HepG2 (cell line): ENCODE data around the gene MYO1B. TPM values are rescaled to one million over a fixed set of nuclear protein-coding genes. Genes with fewer than 3 reads are reported as not detected.
A peak's percentile ranks its signal among the peaks of the same experiment; 100 is the strongest.

ENCODE experiments used
- ATAC-seq: fragments of 200-7000 bp; cut with Tn5 transposase; 3 replicates; pipeline ENCODE4 v1.9.1; 2020; ENCODE audit warnings: mild to moderate bottlenecking, moderate library complexity
- BruUV-seq: library from RNA; stranded (reverse); fragments of 400-500 nt; replicated peaks from 2 replicates; lab custom pipeline; 2021; lab: Mats Ljungman, UMichigan
- CTCF ChIA-PET: fragments of 300-600 bp; formaldehyde crosslinking; extraction: SDS; loops from one replicate; lab custom pipeline; 2021; ENCODE audit warnings: low total read pairs, inconsistent platforms, low intra/inter-chr PET ratio; lab: Yijun Ruan, JAX
- POLR2A ChIA-PET: fragments of 350-600 bp; sonication (Branson Sonifier 250); formaldehyde crosslinking; loops from one replicate; lab custom pipeline; 2020; ENCODE audit warnings: antibody characterized with exemption, inconsistent platforms; lab: Yijun Ruan, JAX
- DNase-seq: peaks from one replicate; pipeline ENCODE4 v3.0.0-alpha.2; 2015; ENCODE audit warnings: low spot score
- FAIRE-seq: peaks from 3 replicates; lab custom pipeline; 2011; peaks lifted over from hg19 to GRCh38; lab: Jason Lieb, UNC
- H2AFZ ChIP-seq: one replicate; pipeline ENCODE4 v1.6.1; 2011; ENCODE audit warnings: low read length, inconsistent platforms
- H3K27ac ChIP-seq: fragments of 300-600 bp; 3 replicates; pipeline ENCODE4 v1.8.0; 2011; ENCODE audit warnings: mixed run types, mild to moderate bottlenecking, mixed read lengths, low read length, inconsistent platforms; ENCODE audit not compliant: insufficient read depth; ENCODE audit errors: extremely low read length
- H3K27me3 ChIP-seq, 2 experiments: fragments of 200-600 bp in 1 of 2; 2 replicates in 1 of 2; 3 replicates in 1 of 2; pipeline versions ENCODE4 v1.6.0 to v1.8.0; 2011; ENCODE audit warnings: low read length in 2 of 2, mild to moderate bottlenecking in 2 of 2, moderate library complexity in 2 of 2, inconsistent platforms in 1 of 2; ENCODE audit not compliant: insufficient read depth in 2 of 2, control insufficient read depth in 1 of 2
- H3K36me3 ChIP-seq, 2 experiments: fragments of 200-600 bp in 1 of 2; replicated peaks in 1 of 2; 2 replicates in 1 of 2; 3 replicates in 1 of 2; pipeline versions ENCODE4 v1.5.1 to v1.8.0; 2011; ENCODE audit warnings: low read length in 2 of 2, inconsistent platforms in 1 of 2; ENCODE audit not compliant: insufficient read depth in 2 of 2, control insufficient read depth in 1 of 2
- H3K4me1 ChIP-seq: 2 replicates; pipeline ENCODE4 v1.5.1; 2012; ENCODE audit warnings: low read length, inconsistent platforms; ENCODE audit not compliant: insufficient read depth
- H3K4me2 ChIP-seq: 2 replicates; pipeline ENCODE4 v1.6.0; 2011; ENCODE audit warnings: low read depth, low read length, inconsistent platforms
- H3K4me3 ChIP-seq, 3 experiments: fragments of 200-600 bp in 1 of 3; sonication (generic), shearing (Covaris generic) in 1 of 3; replicated peaks in 1 of 3; 2 replicates each; pipeline ENCODE4 v1.5.1; 2011 to 2016; ENCODE audit warnings: low read length in 3 of 3, inconsistent platforms in 2 of 3, low read depth in 2 of 3, mild to moderate bottlenecking in 2 of 3, control low read depth in 1 of 3, mixed read lengths in 1 of 3; ENCODE audit not compliant: insufficient read depth in 1 of 3
- H3K79me2 ChIP-seq: one replicate; pipeline ENCODE4 v1.6.1; 2011; ENCODE audit warnings: low read length, inconsistent platforms; ENCODE audit not compliant: insufficient read depth
- H3K9ac ChIP-seq: 2 replicates; pipeline ENCODE4 v1.6.0; 2011; ENCODE audit warnings: mild to moderate bottlenecking, low read depth, low read length, inconsistent platforms; ENCODE audit not compliant: insufficient read depth
- H3K9me3 ChIP-seq: 2 replicates; pipeline ENCODE4 v1.5.1; 2012; ENCODE audit warnings: mild to moderate bottlenecking, low read length
- H4K20me1 ChIP-seq: 2 replicates; pipeline ENCODE4 v1.6.0; 2011; ENCODE audit warnings: inconsistent platforms, mild to moderate bottlenecking, low read length, moderate library complexity; ENCODE audit not compliant: insufficient read depth
- AKAP8 ChIP-seq: sonication (generic); formaldehyde crosslinking; IDR thresholded peaks from 2 replicates; pipeline ENCODE4 v1.5.1; 2020; ENCODE audit warnings: mild to moderate bottlenecking, missing genetic modification reagents
- CTCF ChIP-seq: sonication (generic); formaldehyde crosslinking; IDR thresholded peaks from 2 replicates; pipeline ENCODE4 v1.5.0; 2020; ENCODE audit warnings: mild to moderate bottlenecking, missing genetic modification reagents, moderate library complexity
- FOXA1 ChIP-seq, 2 experiments: fragments of 450-650 bp in 1 of 2; sonication (generic) in 1 of 2; formaldehyde crosslinking in 1 of 2; IDR thresholded peaks; 2 replicates each; pipeline versions ENCODE4 v1.4.0 to v1.6.1; 2016 to 2020; ENCODE audit warnings: missing genetic modification reagents in 1 of 2
- FOXA3 ChIP-seq: IDR thresholded peaks from 2 replicates; pipeline ENCODE4 v1.6.1; 2016; ENCODE audit warnings: missing genetic modification reagents, missing compliant biosample characterization
- RAD21 ChIP-seq: fragments of 450-650 bp; formaldehyde crosslinking; IDR thresholded peaks from 2 replicates; pipeline ENCODE4 v1.5.0; 2020; ENCODE audit warnings: mild to moderate bottlenecking
- SMC3 ChIP-seq: IDR thresholded peaks from 2 replicates; pipeline ENCODE4 v1.6.1; 2011; ENCODE audit warnings: low read length, improper control_type of control experiment
- STAG1 ChIP-seq: sonication (generic); formaldehyde crosslinking; IDR thresholded peaks from 2 replicates; pipeline ENCODE4 v1.4.0; 2020; ENCODE audit warnings: missing genetic modification reagents
- XRCC5 ChIP-seq: fragments of 200-400 bp; formaldehyde crosslinking; optimal IDR thresholded peaks from 2 replicates; pipeline ENCODE3; 2017; ENCODE audit warnings: mild to moderate bottlenecking, low read length
- ZNF138 ChIP-seq: sonication (generic); formaldehyde crosslinking; IDR thresholded peaks from 2 replicates; pipeline ENCODE4 v1.5.0; 2020; ENCODE audit warnings: mild to moderate bottlenecking, low read depth, missing genetic modification reagents
- ZNF574 ChIP-seq: sonication (generic); formaldehyde crosslinking; IDR thresholded peaks from 2 replicates; pipeline ENCODE4 v1.4.0; 2020; ENCODE audit warnings: missing genetic modification reagents
- ZNF720 ChIP-seq: sonication (generic); formaldehyde crosslinking; IDR thresholded peaks from 2 replicates; pipeline ENCODE4 v1.4.0; 2020; ENCODE audit warnings: missing genetic modification reagents
- WGBS: methylation state at CpG from one replicate; pipeline ENCODE4 v1.1.6; 2017; ENCODE audit warnings: low lambda C conversion rate; 5-methylcytosine and 5-hydroxymethylcytosine counted together
- in situ Hi-C: cut with HindIII; loops from 2 replicates; pipeline ENCODE4 v1.10.0; 2017; ENCODE audit warnings: low pct_unique_long_range_greater_than_20kb; ENCODE audit not compliant: extremely low pct_ligation_motif_present
- intact Hi-C: fragments of 100-400 bp; cut with micrococcal nuclease; formaldehyde crosslinking; loops from one replicate; pipeline ENCODE4 v1.10.0; 2022; ENCODE audit not compliant: unreplicated experiment
- polyA plus RNA-seq, 8 experiments: library from polyadenylated mRNA; depleted of rRNA in 3 of 8; stranded (reverse) in 7 of 8; unstranded in 1 of 8; fragments of >200 nt; fragmentation: Illumina TruSeq in 4 of 8; extraction: Trizol in 4 of 8; gene quantifications; 2 replicates each; pipeline versions ENCODE4 v1.2.1 to v1.2.3, GENCODE V29; 2011 to 2016; ENCODE audit warnings: low read depth in 4 of 8, missing spikeins in 1 of 8, mixed read lengths in 1 of 8; ENCODE audit not compliant: insufficient read depth in 1 of 8
- total RNA-seq, 5 experiments: library from RNA; depleted of rRNA; stranded (reverse); fragments of >200 nt; fragmentation: Illumina TruSeq; extraction: Trizol; gene quantifications; 2 replicates each; pipeline ENCODE4 v1.2.3, GENCODE V29; 2016; ENCODE audit warnings: low read depth in 1 of 5

MYO1B gene
- total and polyA plus RNA-seq, 2 of the 13 experiments (the other 11 are each of a cell fraction or from before 2014, with no cell fraction given), result 36.9 to 89.8 TPM

DNA sequence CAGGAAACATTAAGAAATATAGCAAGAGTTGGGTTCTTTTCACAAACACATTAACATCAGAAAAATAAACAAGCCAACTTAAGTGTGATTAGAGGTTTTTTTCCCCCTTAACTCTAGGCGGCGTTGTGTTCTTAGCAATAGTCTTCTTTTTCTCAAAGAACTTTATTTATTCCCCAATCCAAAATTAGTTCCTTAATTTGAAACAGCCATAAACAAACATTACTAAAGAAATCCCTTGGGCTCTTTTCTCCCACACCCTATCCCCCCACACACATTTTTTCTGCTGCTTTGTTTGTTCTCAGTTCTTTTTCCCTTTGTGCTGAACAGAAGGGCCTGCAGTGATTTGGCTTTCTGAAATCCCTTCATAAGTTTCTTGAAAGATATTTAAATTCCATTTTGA lies 13.2 kb upstream of the MYO1B start:
- intact Hi-C loops, result loop anchor here (1.0 to 2.0 kb wide), 3 partner anchors 70 to 289 kb away; no protein-coding TSS in a partner anchor
- DNase-seq (no peak), ATAC-seq (no peak; the same call in 2 of the 3 replicates), FAIRE-seq (peak; percentile 60)
- Histone ChIP-seq H3K79me2 (no peaks in the 10 kb centered on the region), H3K9ac (no peak overlapping the region), H3K36me3 (no peaks in the 10 kb centered on the region), H3K4me2 (no peak overlapping the region), H3K27me3 (no peaks in the 10 kb centered on the region), H4K20me1 (no peaks in the 10 kb centered on the region), H3K9me3 (no peaks in the 10 kb centered on the region), H2AFZ (no peak overlapping the region), H3K4me3 (no peak overlapping the region), H3K27ac (no peak overlapping the region), H3K4me1 (no peaks in the 10 kb centered on the region)
- ChIA-PET POLR2A (no interaction called here), CTCF (interaction anchor here (1.2 to 2.1 kb wide), 2 partner anchors 70 to 289 kb away, joined by 7 to 12 read pairs; no protein-coding TSS in a partner anchor)
- TF ChIP-seq STAG1 (CRISPR knock-in tag) (peak; percentile 82), FOXA3 (CRISPR knock-in tag) (peak; percentile 41; the same call in 1 of the 2 replicates), ZNF138 (CRISPR knock-in tag) (no peak), FOXA1 (IDR thresholded peaks at IDR 0.05) (no peak), FOXA1 (CRISPR knock-in tag; IDR thresholded peaks at IDR 0.05) (0 out of 2 replicates have a peak, but pooled peaks have one; percentile 25), ZNF574 (CRISPR knock-in tag) (no peak), RAD21 (CRISPR knock-in tag) (peak; percentile 69), CTCF (peak; percentile 66), SMC3 (peak; percentile 43; the same call in 1 of the 2 replicates), XRCC5 (no peak), AKAP8 (CRISPR knock-in tag) (no peak), ZNF720 (CRISPR knock-in tag) (no peak)
- 4% methylated on average over 2 of the region's 2 CpGs for WGBS
- in situ Hi-C loops, result no loop called here
- no TSS peak for BruUV-seq
